ENCODE measurements around the gene HDAC9.
"Not testable (repeated sequence)": the region's sequence is repeated elsewhere in the genome, so short reads cannot be mapped to it uniquely, and the experiment has no call there.

HDAC9 gene

GRCh38 chr7:18960725-18961124 lies 465.2 kb downstream of the HDAC9 start:
- TF ChIP-seq CTCF (IDR thresholded peaks at IDR 0.05; ENCODE audit: low read depth, low read length, missing control alignments): no peak
- DNase-seq (ENCODE audit: extremely low read depth, low read depth): no peak
- H3K4me3 ChIP-seq (replicated peaks; ENCODE audit: low read depth, low read length): no peak overlapping the region

- DNase-seq (ENCODE audit: extremely low read depth, low read depth): no peak
- no peak overlapping the region for H3K4me3 ChIP-seq (replicated peaks; ENCODE audit: low read depth, low read length)
- TF ChIP-seq CTCF (IDR thresholded peaks at IDR 0.05; ENCODE audit: low read depth, low read length, missing control alignments): no peak
These were observed 466.5 kb downstream of the HDAC9 start for GRCh38 chr7:18962031-18962430.

- no peak overlapping the region for H3K4me3 ChIP-seq (replicated peaks; ENCODE audit: low read depth, low read length)
- no peak for TF ChIP-seq CTCF (IDR thresholded peaks at IDR 0.05; ENCODE audit: low read depth, low read length, missing control alignments)
- DNase-seq (ENCODE audit: extremely low read depth, low read depth): no peak
These were observed 470.1 kb downstream of the HDAC9 start for GRCh38 chr7:18965657-18966056.

- not testable (repeated sequence) for DNase-seq (ENCODE audit: extremely low read depth, low read depth); H3K4me3 ChIP-seq (replicated peaks; ENCODE audit: low read depth, low read length)
These were observed 472.2 kb downstream of the HDAC9 start for GRCh38 chr7:18967755-18968154.

- no peak overlapping the region for H3K4me3 ChIP-seq (replicated peaks; ENCODE audit: low read depth, low read length)
- no peak for TF ChIP-seq CTCF (IDR thresholded peaks at IDR 0.05; ENCODE audit: low read depth, low read length, missing control alignments)
- DNase-seq (ENCODE audit: extremely low read depth, low read depth): no peak
These were observed 476.3 kb downstream of the HDAC9 start for GRCh38 chr7:18971839-18972238.

- H3K4me3 ChIP-seq (replicated peaks; ENCODE audit: low read depth, low read length): no peak overlapping the region
- no peak for DNase-seq (ENCODE audit: extremely low read depth, low read depth)
- no peak for TF ChIP-seq CTCF (IDR thresholded peaks at IDR 0.05; ENCODE audit: low read depth, low read length, missing control alignments)
These were observed 479.3 kb downstream of the HDAC9 start for GRCh38 chr7:18974803-18975202.

- H3K4me3 ChIP-seq (replicated peaks; ENCODE audit: low read depth, low read length): no peak overlapping the region
- TF ChIP-seq CTCF (IDR thresholded peaks at IDR 0.05; ENCODE audit: low read depth, low read length, missing control alignments): no peak
- DNase-seq (ENCODE audit: extremely low read depth, low read depth): no peak
These were observed 479.7 kb downstream of the HDAC9 start for GRCh38 chr7:18975276-18975675.
